ENCODE results near the gene PUSL1.

Gene PUSL1

GRCh38 chr1:1278620-1279019 lies 29.8 kb upstream of the PUSL1 start:
- Histone ChIP-seq H3K4me3 (ENCODE audit: insufficient read depth, low read depth, low read length, poor library complexity, severe bottlenecking) (no peak overlapping the region), H3K36me3 (ENCODE audit: control insufficient read depth, insufficient read depth, low read length) (no peaks in the 10 kb centered on the region), H3K27me3 (replicated peaks; ENCODE audit: control insufficient read depth, insufficient read depth, low read length, poor library complexity, severe bottlenecking) (no peaks in the 10 kb centered on the region), H3K27ac (ENCODE audit: insufficient read depth, low read length, poor library complexity, severe bottlenecking) (no peak overlapping the region), H3K9me3 (ENCODE audit: control insufficient read depth, low read length) (no peaks in the 10 kb centered on the region), H3K4me1 (ENCODE audit: control insufficient read depth, insufficient read depth, low read length, poor library complexity, severe bottlenecking) (peaks cover 5% of the 10 kb centered on the region)
- DNase-seq, result no peak

GRCh38 chr1:1279028-1279427 lies 29.4 kb upstream of the PUSL1 start:
- no peak for DNase-seq
- no peaks in the 10 kb centered on the region for H3K27me3 ChIP-seq (replicated peaks; ENCODE audit: control insufficient read depth, insufficient read depth, low read length, poor library complexity, severe bottlenecking)

GRCh38 chr1:1280782-1281481 lies 27.5 kb upstream of the PUSL1 start:
- H3K9me3 ChIP-seq (ENCODE audit: control insufficient read depth, low read length), result no peaks in the 10 kb centered on the region

More at GRCh38 chr1:1279028-1279427, 29.4 kb upstream of the PUSL1 start:
- H3K4me3 ChIP-seq (ENCODE audit: insufficient read depth, low read depth, low read length, poor library complexity, severe bottlenecking), result no peak overlapping the region
- no peak overlapping the region for H3K27ac ChIP-seq (ENCODE audit: insufficient read depth, low read length, poor library complexity, severe bottlenecking)
- peaks cover 4% of the 10 kb centered on the region for H3K4me1 ChIP-seq (ENCODE audit: control insufficient read depth, insufficient read depth, low read length, poor library complexity, severe bottlenecking)
- no peaks in the 10 kb centered on the region for H3K9me3 ChIP-seq (ENCODE audit: control insufficient read depth, low read length)
- no peaks in the 10 kb centered on the region for H3K36me3 ChIP-seq (ENCODE audit: control insufficient read depth, insufficient read depth, low read length)

GRCh38 chr1:1281533-1282321 lies 26.7 kb upstream of the PUSL1 start:
- no peak for DNase-seq
- Histone ChIP-seq H3K4me1 (ENCODE audit: control insufficient read depth, insufficient read depth, low read length, poor library complexity, severe bottlenecking) (no peaks in the 10 kb centered on the region), H3K4me3 (ENCODE audit: insufficient read depth, low read depth, low read length, poor library complexity, severe bottlenecking) (no peak overlapping the region), H3K9me3 (ENCODE audit: control insufficient read depth, low read length) (no peaks in the 10 kb centered on the region), H3K27ac (ENCODE audit: insufficient read depth, low read length, poor library complexity, severe bottlenecking) (no peak overlapping the region), H3K36me3 (ENCODE audit: control insufficient read depth, insufficient read depth, low read length) (no peaks in the 10 kb centered on the region), H3K27me3 (replicated peaks; ENCODE audit: control insufficient read depth, insufficient read depth, low read length, poor library complexity, severe bottlenecking) (no peaks in the 10 kb centered on the region)

More at GRCh38 chr1:1280782-1281481, 27.5 kb upstream of the PUSL1 start:
- no peaks in the 10 kb centered on the region for H3K4me1 ChIP-seq (ENCODE audit: control insufficient read depth, insufficient read depth, low read length, poor library complexity, severe bottlenecking)
- H3K27me3 ChIP-seq (replicated peaks; ENCODE audit: control insufficient read depth, insufficient read depth, low read length, poor library complexity, severe bottlenecking), result no peaks in the 10 kb centered on the region
- no peaks in the 10 kb centered on the region for H3K36me3 ChIP-seq (ENCODE audit: control insufficient read depth, insufficient read depth, low read length)
- no peak for DNase-seq
- H3K27ac ChIP-seq (ENCODE audit: insufficient read depth, low read length, poor library complexity, severe bottlenecking), result no peak overlapping the region
- no peak overlapping the region for H3K4me3 ChIP-seq (ENCODE audit: insufficient read depth, low read depth, low read length, poor library complexity, severe bottlenecking)

GRCh38 chr1:1282998-1283397 lies 25.4 kb upstream of the PUSL1 start:
- Histone ChIP-seq H3K9me3 (ENCODE audit: control insufficient read depth, low read length) (no peaks in the 10 kb centered on the region), H3K27me3 (replicated peaks; ENCODE audit: control insufficient read depth, insufficient read depth, low read length, poor library complexity, severe bottlenecking) (no peaks in the 10 kb centered on the region), H3K4me1 (ENCODE audit: control insufficient read depth, insufficient read depth, low read length, poor library complexity, severe bottlenecking) (no peaks in the 10 kb centered on the region), H3K27ac (ENCODE audit: insufficient read depth, low read length, poor library complexity, severe bottlenecking) (no peak overlapping the region), H3K4me3 (ENCODE audit: insufficient read depth, low read depth, low read length, poor library complexity, severe bottlenecking) (no peak overlapping the region), H3K36me3 (ENCODE audit: control insufficient read depth, insufficient read depth, low read length) (no peaks in the 10 kb centered on the region)
- DNase-seq, result no peak

GRCh38 chr1:1283821-1284220 lies 24.6 kb upstream of the PUSL1 start:
- no peak overlapping the region for H3K4me3 ChIP-seq (ENCODE audit: insufficient read depth, low read depth, low read length, poor library complexity, severe bottlenecking)
- H3K27ac ChIP-seq (ENCODE audit: insufficient read depth, low read length, poor library complexity, severe bottlenecking), result no peak overlapping the region
- H3K36me3 ChIP-seq (ENCODE audit: control insufficient read depth, insufficient read depth, low read length), result no peaks in the 10 kb centered on the region
- no peaks in the 10 kb centered on the region for H3K9me3 ChIP-seq (ENCODE audit: control insufficient read depth, low read length)
- no peaks in the 10 kb centered on the region for H3K27me3 ChIP-seq (replicated peaks; ENCODE audit: control insufficient read depth, insufficient read depth, low read length, poor library complexity, severe bottlenecking)
- H3K4me1 ChIP-seq (ENCODE audit: control insufficient read depth, insufficient read depth, low read length, poor library complexity, severe bottlenecking), result no peaks in the 10 kb centered on the region
- DNase-seq, result no peak

- no peaks in the 10 kb centered on the region for H3K36me3 ChIP-seq (ENCODE audit: control insufficient read depth, insufficient read depth, low read length)
These were observed 23.9 kb upstream of the PUSL1 start for GRCh38 chr1:1284221-1285101.

GRCh38 chr1:1285102-1285571 lies 23.3 kb upstream of the PUSL1 start:
- no peaks in the 10 kb centered on the region for H3K36me3 ChIP-seq (ENCODE audit: control insufficient read depth, insufficient read depth, low read length)
- H3K4me1 ChIP-seq (ENCODE audit: control insufficient read depth, insufficient read depth, low read length, poor library complexity, severe bottlenecking), result no peaks in the 10 kb centered on the region
- no peak for DNase-seq
- H3K27me3 ChIP-seq (replicated peaks; ENCODE audit: control insufficient read depth, insufficient read depth, low read length, poor library complexity, severe bottlenecking), result no peaks in the 10 kb centered on the region
- no peaks in the 10 kb centered on the region for H3K9me3 ChIP-seq (ENCODE audit: control insufficient read depth, low read length)
- no peak overlapping the region for H3K4me3 ChIP-seq (ENCODE audit: insufficient read depth, low read depth, low read length, poor library complexity, severe bottlenecking)
- H3K27ac ChIP-seq (ENCODE audit: insufficient read depth, low read length, poor library complexity, severe bottlenecking), result no peak overlapping the region

More at GRCh38 chr1:1284221-1285101, 23.9 kb upstream of the PUSL1 start:
- H3K4me1 ChIP-seq (ENCODE audit: control insufficient read depth, insufficient read depth, low read length, poor library complexity, severe bottlenecking), result no peaks in the 10 kb centered on the region
- no peak for DNase-seq
- H3K27me3 ChIP-seq (replicated peaks; ENCODE audit: control insufficient read depth, insufficient read depth, low read length, poor library complexity, severe bottlenecking), result no peaks in the 10 kb centered on the region
- H3K4me3 ChIP-seq (ENCODE audit: insufficient read depth, low read depth, low read length, poor library complexity, severe bottlenecking), result no peak overlapping the region
- H3K9me3 ChIP-seq (ENCODE audit: control insufficient read depth, low read length), result no peaks in the 10 kb centered on the region
- no peak overlapping the region for H3K27ac ChIP-seq (ENCODE audit: insufficient read depth, low read length, poor library complexity, severe bottlenecking)

- no peaks in the 10 kb centered on the region for H3K9me3 ChIP-seq (ENCODE audit: control insufficient read depth, low read length)
- DNase-seq, result no peak
These were observed 22.6 kb upstream of the PUSL1 start for GRCh38 chr1:1285611-1286311.

More at GRCh38 chr1:1285611-1286311, 22.6 kb upstream of the PUSL1 start:
- no peaks in the 10 kb centered on the region for H3K4me1 ChIP-seq (ENCODE audit: control insufficient read depth, insufficient read depth, low read length, poor library complexity, severe bottlenecking)
- no peak overlapping the region for H3K4me3 ChIP-seq (ENCODE audit: insufficient read depth, low read depth, low read length, poor library complexity, severe bottlenecking)
- H3K27me3 ChIP-seq (replicated peaks; ENCODE audit: control insufficient read depth, insufficient read depth, low read length, poor library complexity, severe bottlenecking), result no peaks in the 10 kb centered on the region
- H3K36me3 ChIP-seq (ENCODE audit: control insufficient read depth, insufficient read depth, low read length), result no peaks in the 10 kb centered on the region
- H3K27ac ChIP-seq (ENCODE audit: insufficient read depth, low read length, poor library complexity, severe bottlenecking), result no peak overlapping the region

All from effector memory CD4-positive, alpha-beta T cell (primary cell).